HUES64 (cell line): ENCODE data around the gene RAB11FIP3.

Experiments used
- H3K27ac ChIP-seq: 2 replicates; pipeline ENCODE4 v1.7.0; 2013; ENCODE audit warnings: low read depth, low read length, inconsistent platforms
- H3K27me3 ChIP-seq: 2 replicates; pipeline ENCODE4 v1.6.1; 2013; ENCODE audit warnings: mild to moderate bottlenecking, low read length; ENCODE audit not compliant: insufficient read depth
- H3K36me3 ChIP-seq: 2 replicates; pipeline ENCODE4 v1.6.1; 2013; ENCODE audit warnings: mild to moderate bottlenecking, low read length; ENCODE audit not compliant: insufficient read depth
- H3K4me1 ChIP-seq: 2 replicates; pipeline ENCODE4 v1.6.1; 2013; ENCODE audit warnings: mild to moderate bottlenecking, low read length, moderate library complexity; ENCODE audit not compliant: insufficient read depth
- H3K4me3 ChIP-seq: 2 replicates; pipeline ENCODE4 v1.5.1; 2013; ENCODE audit warnings: mild to moderate bottlenecking, low read length, moderate library complexity
- H3K9ac ChIP-seq: 2 replicates; pipeline ENCODE4 v1.6.1; 2013; ENCODE audit warnings: mild to moderate bottlenecking, low read depth, low read length
- H3K9me3 ChIP-seq: 2 replicates; pipeline ENCODE4 v1.6.1; 2013; ENCODE audit warnings: low read depth, low read length; ENCODE audit not compliant: insufficient read depth
- whole genome bisulfite sequencing: fragments of 150-250, 120-280 bp; methylation state at CpG from one replicate; pipeline ENCODE4 v1.1.7; 2013; ENCODE audit warnings: missing lambda C conversion rate; 5-methylcytosine and 5-hydroxymethylcytosine counted together

RAB11FIP3 gene

DNA sequence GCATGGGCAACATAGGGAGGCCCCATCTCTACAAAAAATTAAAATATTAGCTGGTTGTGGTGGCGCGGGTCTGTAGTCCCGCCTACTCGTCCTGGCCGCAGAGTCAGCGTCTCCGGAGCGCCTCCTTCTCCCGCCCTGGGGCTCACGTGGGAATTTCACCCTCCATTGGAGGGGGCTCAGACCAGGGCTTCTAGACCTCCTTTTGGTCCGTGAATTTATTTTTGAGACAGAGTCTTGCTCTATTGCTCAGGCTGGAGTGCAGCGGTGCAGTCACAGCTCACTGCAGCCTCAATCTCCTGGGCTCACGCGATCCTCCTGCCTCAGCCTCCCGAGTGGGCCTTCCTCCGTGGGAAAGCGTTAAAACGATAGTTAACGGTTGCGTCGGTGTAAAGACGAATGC lies 28.8 kb upstream of the RAB11FIP3 start:
- no peaks in the 10 kb centered on the region for H3K27me3 ChIP-seq
- peak overlapping the region; percentile 84; the same call in 1 of the 2 replicates for H3K27ac ChIP-seq
- 0 out of 2 replicates have a peak, but pooled peaks cover 4% of the 10 kb centered on the region for H3K9me3 ChIP-seq
- H3K36me3 ChIP-seq = peaks cover 22% of the 10 kb centered on the region
- H3K4me3 ChIP-seq = peak overlapping the region; percentile 68
- H3K9ac ChIP-seq = peak overlapping the region; percentile 68
- WGBS = 6% methylated on average over 22 of the region's 22 CpGs
- H3K4me1 ChIP-seq = peaks cover 14% of the 10 kb centered on the region

GRCh38 chr16:397135-397661 lies 28.3 kb upstream of the RAB11FIP3 start, which contains the start of gene NME4:
Gene NME4, plus strand, starts transcription at chr16:397199. Its CDS starts 24 bp downstream, at chr16:397223.
- Histone ChIP-seq H3K4me3 (peak within 1 kb of the TSS; percentile 68), H3K9ac (peak within 1 kb of the TSS; percentile 95), H3K9me3 (0 out of 2 replicates have a peak, but pooled peaks cover under 1% of the 10 kb centered on the region), H3K4me1 (peaks cover 14% of the 10 kb centered on the region), H3K27ac (peak within 1 kb of the TSS; percentile 89; the same call in 1 of the 2 replicates), H3K27me3 (no peaks in the 10 kb centered on the region), H3K36me3 (peaks cover 22% of the 10 kb centered on the region)
- WGBS = under 1% methylated on average over 70 of the region's 75 CpGs

DNA sequence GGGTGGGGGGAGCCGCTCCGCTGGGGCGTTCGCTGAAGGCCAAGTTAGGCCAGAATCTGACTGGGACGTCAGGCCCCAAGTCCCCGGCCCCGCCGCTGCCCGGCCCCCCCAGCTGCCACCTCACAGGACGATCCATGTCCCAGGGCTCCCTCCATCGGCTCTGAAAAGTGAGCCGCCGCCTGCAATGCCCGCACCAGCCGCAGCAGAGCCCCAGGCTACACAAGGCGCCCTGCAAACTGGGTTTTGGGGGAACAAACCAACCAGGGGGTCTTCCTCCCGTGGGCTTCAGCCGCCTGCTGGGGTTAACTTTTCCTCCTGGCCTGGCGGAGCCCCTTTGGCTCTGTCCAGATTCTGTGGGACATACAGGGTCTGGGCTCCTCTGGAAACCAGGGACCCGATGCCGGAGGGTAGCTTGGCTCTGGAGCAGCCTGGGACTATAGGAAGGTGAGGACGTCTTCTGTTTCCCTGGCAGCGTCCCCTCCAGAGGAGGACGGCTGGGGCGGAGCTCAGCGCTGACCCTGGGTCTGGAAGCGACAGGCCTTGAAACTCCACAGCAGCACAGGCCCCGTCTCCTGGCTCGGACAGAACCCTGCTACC lies 27.6 kb upstream of the RAB11FIP3 start:
- Histone ChIP-seq H3K4me3 (peak overlapping the region; percentile 32), H3K9me3 (no peaks in the 10 kb centered on the region), H3K9ac (peak overlapping the region; percentile 45; the same call in 1 of the 2 replicates), H3K36me3 (peaks cover 22% of the 10 kb centered on the region), H3K27ac (peak overlapping the region; percentile 70; the same call in 1 of the 2 replicates), H3K4me1 (peaks cover 14% of the 10 kb centered on the region), H3K27me3 (no peaks in the 10 kb centered on the region)
- WGBS = 39% methylated on average over 29 of the region's 29 CpGs

DNA sequence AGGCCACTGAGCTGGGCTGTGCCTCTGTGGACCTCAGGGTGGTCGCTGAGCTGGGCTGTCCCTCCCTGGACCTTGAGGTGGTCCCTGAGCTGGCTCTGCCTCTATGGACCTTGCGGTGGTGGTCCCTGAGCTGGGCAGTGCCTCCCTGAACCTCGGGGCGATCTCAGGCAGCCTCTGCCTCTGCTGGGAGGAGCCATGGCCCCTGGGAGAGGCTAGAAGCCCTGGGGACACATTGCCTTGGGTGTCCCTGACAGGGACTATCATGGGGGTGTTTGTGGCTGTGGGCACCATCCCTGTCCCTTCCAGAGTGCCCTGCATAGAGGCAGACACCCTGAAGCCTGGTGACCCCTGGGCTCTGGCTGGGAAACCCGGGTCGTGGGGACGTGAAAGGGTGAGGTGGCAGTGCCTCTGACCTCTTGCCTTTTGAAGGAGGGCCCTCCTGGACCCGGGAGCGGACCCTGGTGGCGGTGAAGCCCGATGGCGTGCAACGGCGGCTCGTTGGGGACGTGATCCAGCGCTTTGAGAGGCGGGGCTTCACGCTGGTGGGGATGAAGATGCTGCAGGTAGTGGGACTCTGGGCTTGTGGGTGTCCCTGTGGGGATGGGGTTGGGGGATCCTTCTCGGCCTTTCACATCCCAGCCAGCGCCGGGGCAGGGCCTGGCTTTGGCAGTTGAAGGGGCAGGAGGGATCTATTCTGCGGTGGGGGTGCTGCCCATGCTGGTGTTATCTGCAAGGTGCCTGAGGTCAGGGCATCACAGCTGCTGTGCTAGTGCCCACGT lies 26.7 kb upstream of the RAB11FIP3 start:
- Histone ChIP-seq H3K4me3 (no peak overlapping the region), H3K9ac (no peak overlapping the region), H3K36me3 (peaks cover 22% of the 10 kb centered on the region), H3K27ac (peak overlapping the region; percentile 70), H3K4me1 (peaks cover 14% of the 10 kb centered on the region), H3K9me3 (no peaks in the 10 kb centered on the region), H3K27me3 (no peaks in the 10 kb centered on the region)
- WGBS = 88% methylated on average over 24 of the region's 24 CpGs

DNA sequence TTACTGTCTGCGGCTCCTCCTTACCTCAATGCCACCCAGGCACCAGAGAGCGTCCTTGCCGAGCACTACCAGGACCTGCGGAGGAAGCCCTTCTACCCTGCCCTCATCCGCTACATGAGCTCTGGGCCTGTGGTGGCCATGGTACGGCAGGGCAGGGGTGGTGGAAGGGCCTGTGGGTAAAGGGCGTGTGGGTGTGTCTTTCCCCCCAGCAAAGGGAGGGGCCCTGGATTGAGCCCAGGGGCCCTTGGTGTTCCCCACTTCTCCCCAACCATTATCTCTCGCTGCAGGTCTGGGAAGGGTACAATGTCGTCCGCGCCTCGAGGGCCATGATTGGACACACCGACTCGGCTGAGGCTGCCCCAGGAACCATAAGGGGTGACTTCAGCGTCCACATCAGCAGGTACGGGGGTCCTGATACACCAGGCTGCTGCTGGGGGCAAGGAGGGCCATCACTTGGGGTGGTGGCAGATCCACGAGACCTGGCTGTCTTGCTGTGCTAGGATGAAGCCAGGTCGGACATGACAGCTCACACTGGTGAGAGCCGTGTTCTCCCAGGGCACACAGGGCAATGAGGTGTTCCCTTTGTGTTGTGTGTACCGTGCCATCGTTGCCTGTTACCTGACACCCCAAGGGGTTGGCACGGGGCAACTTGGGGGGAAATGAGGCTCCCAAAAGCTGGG lies 26.0 kb upstream of the RAB11FIP3 start:
- Histone ChIP-seq H3K4me3 (no peak overlapping the region), H3K9ac (no peak overlapping the region), H3K27ac (no peak overlapping the region; the same call in 1 of the 2 replicates), H3K27me3 (no peaks in the 10 kb centered on the region), H3K9me3 (no peaks in the 10 kb centered on the region), H3K4me1 (peaks cover 14% of the 10 kb centered on the region), H3K36me3 (peaks cover 22% of the 10 kb centered on the region)
- 92% methylated on average over 22 of the region's 22 CpGs for WGBS

- peaks cover 22% of the 10 kb centered on the region for H3K36me3 ChIP-seq
- peaks cover 14% of the 10 kb centered on the region for H3K4me1 ChIP-seq
- peak overlapping the region; percentile 92; the same call in 1 of the 2 replicates for H3K4me3 ChIP-seq
- H3K27me3 ChIP-seq = no peaks in the 10 kb centered on the region
- H3K27ac ChIP-seq = no peak overlapping the region
- H3K9ac ChIP-seq = no peak overlapping the region
- WGBS = 78% methylated on average over 9 of the region's 10 CpGs
- H3K9me3 ChIP-seq = no peaks in the 10 kb centered on the region
Observed at GRCh38 chr16:400061-400591, 25.3 kb upstream of the RAB11FIP3 start.

GRCh38 chr16:401468-402348 lies 23.7 kb upstream of the RAB11FIP3 start, which contains the start of gene DECR2:
Gene DECR2, plus strand, starts transcription at chr16:401885. Its CDS starts 79 bp downstream, at chr16:401964.
- peak within 1 kb of the TSS; percentile 92 for H3K4me3 ChIP-seq
- WGBS = 1% methylated on average over 91 of the region's 91 CpGs
- peaks cover 22% of the 10 kb centered on the region for H3K36me3 ChIP-seq
- peaks cover 8% of the 10 kb centered on the region for H3K4me1 ChIP-seq
- peak within 1 kb of the TSS; percentile 93 for H3K27ac ChIP-seq
- peak within 1 kb of the TSS; percentile 92 for H3K9ac ChIP-seq
- no peaks in the 10 kb centered on the region for H3K27me3 ChIP-seq
- no peaks in the 10 kb centered on the region for H3K9me3 ChIP-seq

GRCh38 chr16:404971-405486 lies 20.4 kb upstream of the RAB11FIP3 start:
- H3K9me3 ChIP-seq = no peaks in the 10 kb centered on the region
- no peaks in the 10 kb centered on the region for H3K27me3 ChIP-seq
- no peak overlapping the region for H3K27ac ChIP-seq
- no peak overlapping the region for H3K4me3 ChIP-seq
- WGBS = 90% methylated on average over 12 of the region's 12 CpGs
- H3K36me3 ChIP-seq = peaks cover 10% of the 10 kb centered on the region
- peaks cover 6% of the 10 kb centered on the region; the same call in 1 of the 2 replicates for H3K4me1 ChIP-seq
- H3K9ac ChIP-seq = no peak overlapping the region

DNA sequence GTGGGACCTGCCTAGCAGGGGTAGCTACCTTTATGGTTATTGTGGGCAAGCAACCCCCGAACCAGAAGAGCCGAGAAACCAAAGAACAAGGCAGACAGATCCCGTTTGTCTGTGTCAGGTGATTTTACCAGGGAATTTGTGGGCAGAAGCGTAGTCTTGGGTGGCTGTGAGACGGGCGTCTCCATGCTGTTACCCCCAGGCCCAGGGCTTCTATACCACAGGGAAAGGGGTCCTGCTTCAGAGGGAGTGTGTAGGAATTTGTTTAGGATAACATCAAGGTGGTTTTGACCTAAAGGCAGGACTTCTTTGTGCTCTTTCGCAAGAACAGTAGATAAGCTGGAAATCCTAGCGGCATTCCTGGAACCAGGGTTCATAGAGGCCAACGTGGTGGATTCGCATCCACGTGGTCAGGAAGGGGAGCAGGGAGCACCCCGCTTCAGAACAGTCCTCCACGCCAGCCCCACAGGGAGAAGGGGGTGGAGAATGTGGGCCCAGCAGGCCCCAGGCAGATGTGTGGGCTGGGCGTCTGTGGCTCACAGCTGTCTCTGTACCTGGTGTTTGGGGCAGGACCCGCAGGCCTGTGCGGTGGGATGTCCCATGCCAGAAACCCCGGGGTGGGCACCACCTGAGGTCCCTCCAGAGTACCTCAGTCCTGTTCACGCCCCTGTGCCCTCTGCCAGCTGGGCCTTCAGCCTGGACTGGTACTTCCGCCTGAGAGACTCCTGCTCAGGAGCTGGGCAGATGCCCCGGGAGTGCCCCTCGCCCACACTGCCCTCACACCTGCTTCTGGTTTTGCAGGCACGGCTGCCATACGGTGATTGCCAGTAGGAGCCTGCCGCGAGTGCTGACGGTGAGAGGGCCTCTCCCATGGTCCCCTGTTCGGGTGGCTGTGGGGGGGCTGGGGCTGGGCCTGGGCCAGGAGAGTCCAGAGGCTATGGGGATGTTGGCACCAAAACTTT lies 19.6 kb upstream of the RAB11FIP3 start:
- peaks cover 6% of the 10 kb centered on the region for H3K36me3 ChIP-seq
- no peak overlapping the region for H3K27ac ChIP-seq
- H3K4me1 ChIP-seq = no peaks in the 10 kb centered on the region
- H3K9ac ChIP-seq = no peak overlapping the region
- H3K4me3 ChIP-seq = no peak overlapping the region
- no peaks in the 10 kb centered on the region for H3K9me3 ChIP-seq
- no peaks in the 10 kb centered on the region for H3K27me3 ChIP-seq
- WGBS = 94% methylated on average over 27 of the region's 27 CpGs
